Activated CD4-positive, alpha-beta T cell treated with anti-CD3 and anti-CD28 coated beads for 1 hour (primary cell): ENCODE results near the gene FKBP15.

Experiments used
- DNase-seq: peaks from one replicate; pipeline ENCODE4 v3.0.0-alpha.2; 2020

Gene FKBP15

DNA sequence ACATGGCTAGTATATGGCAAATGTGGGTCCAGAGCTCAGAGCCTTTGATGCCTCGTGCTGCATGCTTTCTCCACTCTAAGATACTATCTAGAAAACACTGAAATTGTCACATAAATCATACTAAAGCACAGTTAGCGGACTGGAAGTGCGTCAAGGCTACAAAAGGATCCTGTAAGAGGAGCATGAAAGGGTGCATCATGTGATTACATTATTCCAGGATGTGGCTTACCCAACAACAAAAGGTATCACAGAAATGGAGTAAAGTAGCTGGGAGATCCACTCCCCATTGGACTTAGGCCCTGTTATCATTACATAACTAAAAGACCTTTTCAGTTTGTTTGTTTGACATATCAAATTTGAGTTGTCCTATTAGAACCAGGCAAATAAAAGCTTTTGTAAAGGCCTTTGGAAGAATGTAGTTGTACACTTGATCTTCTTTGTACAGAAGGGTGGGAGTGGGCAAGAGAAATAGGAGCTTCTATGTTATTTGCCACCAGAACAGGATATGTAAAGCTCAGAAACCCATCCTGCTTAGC, 7.1 kb upstream of the FKBP15 start:
- DNase-seq = no peak

DNA sequence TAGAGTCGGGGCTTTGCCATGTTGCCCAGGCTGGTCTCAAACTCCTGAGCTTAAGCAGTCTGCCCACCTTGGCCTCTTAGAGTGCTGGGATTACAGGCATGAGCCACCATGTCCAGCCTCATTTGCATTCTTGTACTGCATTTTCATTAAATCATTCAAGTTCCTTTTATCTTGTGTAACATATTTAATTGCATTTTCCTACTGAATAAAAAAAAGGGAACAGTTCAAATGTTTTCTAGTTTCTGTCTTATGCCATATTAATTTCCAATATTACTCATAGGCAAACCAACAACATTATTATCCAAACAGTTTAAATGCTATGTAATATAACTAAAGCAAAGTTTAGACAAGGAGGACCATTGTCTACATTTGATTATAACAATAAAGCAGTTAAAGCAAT, 6.4 kb upstream of the FKBP15 start:
- no peak for DNase-seq

DNA sequence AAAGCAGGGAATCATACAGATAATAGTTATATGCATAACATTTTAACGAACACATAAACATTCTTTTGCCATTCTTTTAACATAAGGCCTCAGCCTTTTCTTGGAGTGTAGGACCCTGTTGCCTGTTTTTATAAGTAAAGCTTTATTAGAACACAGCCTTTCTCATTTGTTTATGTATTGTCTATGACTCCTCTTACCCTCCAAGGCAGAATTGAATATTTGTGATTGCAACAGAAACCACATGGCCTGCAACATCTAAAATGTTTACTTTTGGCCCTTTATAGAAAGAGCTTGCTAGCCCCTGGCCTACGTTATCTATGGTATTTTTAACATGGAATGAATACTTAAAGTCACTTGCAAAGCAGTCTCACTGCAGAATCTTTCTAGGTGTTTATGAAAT, 2.9 kb upstream of the FKBP15 start:
- DNase-seq = no peak

DNA sequence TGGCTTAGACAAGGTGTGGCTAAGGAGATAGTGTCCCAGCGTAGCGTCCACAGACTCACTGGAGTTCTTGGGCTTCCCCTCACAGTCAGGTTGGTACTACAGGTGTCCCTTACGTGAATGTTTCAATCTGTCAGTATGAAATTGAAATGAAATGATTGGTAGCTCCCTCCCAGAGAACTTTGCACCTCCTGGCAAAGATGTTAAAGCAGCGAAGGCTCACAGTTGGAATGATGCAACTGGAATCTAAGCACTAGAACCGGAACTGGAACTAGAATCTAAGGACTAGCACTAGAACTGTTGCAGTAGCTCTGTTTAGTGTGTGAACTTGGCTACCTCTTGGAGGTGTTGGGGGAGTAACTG, 1.4 kb upstream of the FKBP15 start:
- DNase-seq = no peak

DNA sequence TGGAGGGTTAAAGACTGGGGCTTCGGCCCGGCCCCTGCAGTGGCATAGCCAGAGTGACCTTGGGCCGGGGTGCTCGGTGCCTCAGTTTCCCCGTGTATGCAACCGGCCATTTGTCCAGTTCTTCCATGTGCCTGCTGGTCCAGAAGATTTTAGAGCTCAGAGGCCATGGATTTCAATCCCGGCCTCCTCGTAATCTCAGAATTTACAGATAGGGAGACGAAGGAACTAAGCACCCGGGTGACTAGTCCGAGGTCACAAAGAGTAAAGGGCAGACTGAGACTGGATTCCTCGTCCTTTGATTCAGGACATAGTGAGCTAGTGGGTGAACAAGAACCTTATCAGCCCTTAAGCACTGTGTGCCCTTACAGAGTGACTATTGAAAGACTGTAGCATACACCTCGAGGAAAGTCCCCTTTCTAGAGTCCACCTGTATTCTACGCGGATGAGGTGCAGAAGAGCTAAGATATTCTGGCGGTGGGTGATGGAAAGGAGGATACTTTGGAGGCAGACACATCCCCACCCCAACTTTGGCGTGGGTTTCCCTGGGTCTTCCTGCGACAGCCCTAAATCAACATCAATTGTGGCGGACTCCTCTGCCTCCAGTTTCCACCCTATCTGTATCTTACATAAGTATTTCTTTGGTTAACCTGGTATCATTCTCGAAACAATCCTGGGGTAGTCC, 864 bp upstream of the FKBP15 start:
- no peak for DNase-seq

DNA sequence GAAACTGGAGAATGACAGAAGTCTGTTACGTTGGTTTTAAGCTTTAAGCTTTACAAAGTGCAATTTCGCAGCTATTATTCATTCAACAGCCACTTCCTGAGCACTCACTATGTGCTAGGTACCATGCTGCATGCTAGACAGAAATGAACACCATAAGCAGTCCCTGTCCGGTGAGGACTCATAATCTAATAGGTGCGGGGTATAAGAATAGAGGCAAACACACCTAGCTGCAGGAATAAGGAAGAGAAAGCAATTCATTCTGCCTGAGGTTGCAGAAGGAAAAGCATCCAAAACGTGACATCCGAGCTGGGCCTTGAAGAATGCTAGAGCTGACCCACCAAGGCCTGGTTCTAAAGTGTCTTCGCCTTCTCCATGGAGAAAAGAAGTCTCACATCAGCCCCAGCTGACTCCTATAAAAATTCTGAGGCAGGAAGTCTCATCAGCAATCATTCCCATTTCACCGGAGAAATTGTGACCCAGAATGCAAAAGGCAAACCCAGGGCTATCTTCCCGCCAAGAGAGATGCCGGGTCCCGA, 542 bp downstream of the FKBP15 start:
- no peak for DNase-seq

DNA sequence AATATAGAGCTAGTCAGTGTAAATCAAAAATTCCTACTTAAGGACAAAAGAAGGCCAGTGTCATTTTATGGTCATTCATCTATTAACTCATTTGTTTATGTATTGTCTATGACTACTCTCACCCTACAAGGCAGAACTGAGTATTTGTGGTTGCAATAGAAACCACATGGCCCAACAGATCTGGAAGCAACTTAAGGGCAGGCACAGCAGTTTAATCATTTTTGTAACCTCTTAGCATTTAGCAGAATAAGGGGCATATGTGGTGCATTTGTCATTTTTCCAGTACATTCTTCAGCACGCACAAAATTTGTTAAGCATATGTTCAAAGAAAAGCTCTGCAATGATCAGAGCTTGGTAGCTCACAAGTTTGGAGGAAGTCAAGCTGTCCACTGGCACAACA, 1.1 kb downstream of the FKBP15 start:
- DNase-seq = no peak

DNA sequence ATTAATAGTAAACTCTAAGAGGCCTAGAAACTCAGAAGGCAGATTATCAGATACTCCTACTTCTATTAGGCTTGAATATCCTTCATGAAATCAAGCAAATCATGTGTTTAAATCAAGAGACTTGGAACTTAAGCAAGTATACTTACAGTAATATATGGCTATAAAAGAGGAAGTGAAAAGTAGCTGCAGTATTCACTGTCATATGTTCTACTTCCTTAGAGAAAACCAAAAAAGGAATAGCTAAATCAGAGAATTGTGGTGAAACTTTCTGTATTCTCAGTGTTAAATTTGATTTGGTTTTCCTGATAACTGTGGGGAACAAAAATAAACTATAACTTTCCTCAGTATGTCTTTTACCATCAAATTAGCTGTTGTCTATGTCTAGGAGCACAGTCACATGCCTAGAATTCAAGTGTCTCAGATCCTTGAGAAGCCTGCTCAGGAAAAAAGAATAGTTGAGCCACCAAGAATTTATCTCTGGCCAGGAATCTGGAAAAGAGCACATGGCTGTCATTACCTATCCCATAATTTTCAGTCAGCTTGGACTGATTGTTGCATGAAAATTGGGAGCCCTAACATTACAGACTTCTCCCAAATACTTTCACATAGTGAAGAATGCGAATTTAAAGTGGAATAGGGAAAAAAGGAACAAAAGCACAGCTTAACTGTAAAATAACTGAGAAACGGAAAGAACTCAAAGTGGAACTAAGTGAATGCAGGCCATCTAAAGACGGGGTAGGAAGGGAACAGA, 1.7 kb downstream of the FKBP15 start:
- DNase-seq = no peak

DNA sequence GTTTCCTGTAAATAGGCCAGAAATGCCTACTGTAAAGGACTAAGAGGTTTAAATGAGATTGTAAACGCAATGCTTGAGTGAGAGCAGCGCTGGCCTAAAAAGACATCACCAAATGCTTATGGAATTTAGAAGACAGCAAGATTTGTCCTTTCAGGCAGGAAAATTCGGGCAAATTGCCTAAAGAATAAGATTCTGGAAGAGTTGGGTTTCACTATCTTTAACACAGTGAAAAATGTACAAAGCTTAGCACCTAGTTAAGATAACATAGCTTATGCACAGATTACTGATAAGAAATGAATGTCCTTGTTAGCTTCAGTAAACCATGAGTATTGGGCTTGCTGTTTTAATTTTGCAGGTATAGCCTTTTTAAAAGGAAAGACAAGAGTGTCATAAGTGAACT, 4.7 kb downstream of the FKBP15 start:
- DNase-seq = no peak

DNA sequence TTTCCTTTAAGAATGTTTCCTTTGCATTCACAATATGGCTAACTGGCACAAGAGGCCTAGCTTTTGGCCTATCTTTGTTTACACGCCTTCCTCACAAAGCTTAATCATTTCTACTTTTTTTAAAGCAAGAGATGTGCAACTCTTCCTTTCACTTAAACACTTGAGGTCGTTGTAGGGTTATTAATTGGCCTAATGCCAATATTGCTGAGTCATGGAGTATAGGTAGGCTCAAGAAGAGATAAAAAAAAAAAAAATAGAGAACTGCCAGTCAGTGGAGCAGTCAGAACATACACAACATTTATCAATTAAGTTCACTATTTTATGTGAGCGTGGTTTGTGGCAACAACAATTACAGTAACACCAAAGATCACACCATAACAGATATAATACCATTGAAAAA, 5.9 kb downstream of the FKBP15 start:
- DNase-seq = no peak

DNA sequence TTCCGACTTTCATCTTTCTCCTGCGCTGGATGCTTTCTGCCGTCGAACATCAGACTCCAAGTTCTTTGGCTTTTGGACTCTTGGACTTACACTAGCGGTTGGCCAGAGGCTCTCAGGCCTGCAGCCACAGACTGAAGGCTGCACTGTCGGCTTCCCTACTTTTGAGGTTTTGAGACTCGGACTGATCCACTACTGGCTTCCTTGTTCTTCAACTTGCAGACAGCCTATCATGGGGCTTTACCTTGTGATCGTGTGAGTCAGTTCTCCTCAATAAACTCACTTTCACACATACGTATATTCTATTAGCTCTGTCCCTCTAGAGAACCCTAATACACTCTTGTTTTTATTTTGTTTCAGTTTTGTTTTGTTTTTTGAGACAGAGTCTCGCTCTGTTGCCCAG, 10.3 kb downstream of the FKBP15 start:
- no peak for DNase-seq

DNA sequence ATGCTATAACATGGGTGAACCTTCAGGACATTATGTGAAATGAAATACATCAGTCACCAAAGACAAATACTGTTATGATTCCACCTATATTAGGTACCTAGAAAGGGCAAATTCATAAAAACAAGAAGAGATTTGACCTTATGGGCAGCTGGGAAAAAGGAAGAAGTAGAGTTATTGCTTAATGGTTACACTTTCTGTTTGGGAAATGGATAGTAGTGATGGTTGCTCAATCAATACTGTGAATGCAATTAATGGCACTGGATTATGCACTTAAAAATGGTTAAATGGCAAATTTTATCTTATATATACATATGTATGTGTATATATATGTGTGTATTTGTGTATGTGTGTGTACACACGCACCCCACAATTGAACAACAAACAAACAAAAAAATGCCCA, 15.2 kb downstream of the FKBP15 start:
- no peak for DNase-seq

DNA sequence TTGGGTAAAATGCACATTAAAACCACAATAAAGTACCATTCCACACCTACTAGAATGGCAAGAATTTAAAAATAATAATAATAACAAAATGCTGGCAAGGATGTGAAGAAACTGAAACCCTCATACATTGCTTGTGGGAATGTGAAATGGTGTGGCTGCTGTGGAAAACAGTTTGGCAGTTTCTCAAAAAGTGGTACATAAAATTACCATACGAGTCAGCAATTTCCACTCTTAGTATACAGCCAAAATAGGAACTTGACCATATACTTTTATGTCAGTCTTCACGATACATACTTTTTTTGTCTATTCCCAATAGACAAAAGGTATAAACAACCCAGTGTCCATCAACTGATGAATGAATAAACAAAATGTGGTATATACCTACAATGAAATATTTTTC, 15.6 kb downstream of the FKBP15 start:
- no peak for DNase-seq

DNA sequence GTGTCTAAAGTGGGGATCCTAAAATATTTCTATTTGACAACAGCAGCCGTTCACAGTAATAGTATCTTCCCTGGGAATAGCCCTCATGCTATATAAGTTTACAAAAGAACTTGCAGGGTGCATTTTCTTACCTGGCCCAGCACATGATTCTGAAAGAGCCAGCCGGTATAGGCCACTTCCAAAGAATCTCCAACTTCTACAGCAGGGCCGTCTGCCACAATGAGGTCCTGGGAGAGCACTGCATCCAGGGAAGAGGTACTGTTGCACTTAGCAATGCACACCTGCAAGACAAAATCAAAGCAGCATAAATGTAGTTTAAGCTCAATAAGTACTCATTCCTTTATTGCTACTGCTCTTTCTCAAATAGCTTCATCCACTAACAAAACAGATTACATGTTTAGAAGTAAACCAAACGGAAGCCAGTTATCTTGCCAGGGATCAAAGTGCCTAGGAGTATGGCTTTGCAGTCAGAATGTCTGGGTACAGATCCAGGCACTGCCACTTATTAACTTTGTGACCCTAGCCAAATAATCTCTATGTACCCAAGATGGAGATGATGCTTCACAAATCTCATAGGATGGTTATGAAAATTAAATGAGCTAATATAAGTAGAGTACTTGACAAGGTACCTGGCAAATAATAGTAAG, 21.3 kb downstream of the FKBP15 start:
- DNase-seq = no peak

DNA sequence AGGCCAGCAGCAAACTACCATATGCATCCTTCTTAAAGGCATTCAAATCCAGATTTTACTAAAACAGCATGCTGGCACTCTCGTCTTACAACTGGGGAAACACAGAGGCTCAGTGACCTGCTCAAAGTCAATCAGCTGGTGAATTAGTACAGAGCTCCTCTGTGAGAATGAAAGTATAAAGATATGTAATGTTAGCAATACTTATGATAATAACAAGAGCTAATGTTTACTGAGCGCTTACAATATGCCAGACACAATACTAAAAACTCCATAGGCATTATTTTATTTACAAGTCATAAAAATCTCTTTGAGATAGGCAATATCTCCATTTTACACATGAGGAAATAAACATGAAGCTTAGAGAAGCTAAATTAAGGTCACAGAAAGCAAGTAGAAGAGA, 28.6 kb downstream of the FKBP15 start:
- no peak for DNase-seq

DNA sequence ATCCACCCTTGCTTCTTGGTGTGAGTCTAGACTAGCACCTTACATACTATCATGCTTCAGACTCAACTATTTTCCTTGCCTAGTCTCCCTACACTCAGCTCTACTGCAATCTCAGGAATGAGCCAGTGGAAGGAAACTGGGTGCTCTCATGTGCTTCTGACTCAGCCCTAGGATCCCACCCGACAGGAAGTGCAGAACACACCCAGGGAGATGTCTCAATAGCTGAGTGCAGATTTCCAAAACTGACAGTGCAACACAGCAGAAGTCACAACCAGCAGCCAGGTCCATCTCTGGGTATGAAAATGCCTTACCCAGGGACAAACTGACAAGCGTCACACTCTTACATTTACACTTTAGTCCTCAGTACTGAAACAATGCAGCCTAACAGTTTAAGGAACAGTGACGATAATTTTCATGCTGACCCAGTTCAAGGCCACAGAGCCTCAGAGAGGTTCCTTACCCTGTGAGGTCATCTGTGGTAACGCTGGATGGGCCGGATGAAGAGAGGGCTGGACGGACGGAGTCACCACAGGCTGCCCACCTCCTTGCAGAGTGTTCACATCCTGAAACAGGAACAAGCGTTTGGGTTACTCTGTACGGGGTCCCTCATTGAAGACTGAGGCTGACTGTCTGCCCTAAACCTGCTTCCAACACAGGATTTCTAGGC, 33.0 kb downstream of the FKBP15 start:
- DNase-seq = no peak

DNA sequence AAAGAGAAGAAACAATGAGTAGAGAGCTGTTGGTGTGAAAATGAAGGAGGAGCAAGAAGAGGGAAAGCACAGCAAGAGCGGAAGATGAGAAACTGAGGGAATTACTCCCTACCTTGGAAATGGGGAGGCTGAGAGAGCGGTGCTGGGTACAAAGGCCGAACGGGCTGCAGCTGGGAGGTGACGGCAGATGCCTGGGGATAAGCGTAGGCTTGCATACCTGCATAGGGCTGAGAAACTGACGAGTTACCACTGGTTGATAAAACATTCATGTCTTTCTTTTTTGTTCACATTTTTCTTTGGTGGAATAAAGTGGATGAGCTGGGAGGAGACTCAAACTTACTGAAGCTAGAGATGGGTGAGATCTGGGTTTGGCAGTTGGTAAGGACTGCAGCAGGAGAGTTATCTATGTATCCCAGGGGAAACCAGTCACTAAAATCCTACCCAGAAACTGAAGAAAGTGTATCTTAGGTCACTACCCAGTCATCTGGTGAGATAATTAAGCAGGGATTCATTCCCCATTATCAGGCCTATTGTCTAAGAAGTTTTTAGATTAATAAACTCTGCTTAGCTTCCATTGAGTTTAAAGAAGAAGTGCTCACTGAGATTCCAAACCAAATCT, 34.8 kb downstream of the FKBP15 start:
- no peak for DNase-seq

DNA sequence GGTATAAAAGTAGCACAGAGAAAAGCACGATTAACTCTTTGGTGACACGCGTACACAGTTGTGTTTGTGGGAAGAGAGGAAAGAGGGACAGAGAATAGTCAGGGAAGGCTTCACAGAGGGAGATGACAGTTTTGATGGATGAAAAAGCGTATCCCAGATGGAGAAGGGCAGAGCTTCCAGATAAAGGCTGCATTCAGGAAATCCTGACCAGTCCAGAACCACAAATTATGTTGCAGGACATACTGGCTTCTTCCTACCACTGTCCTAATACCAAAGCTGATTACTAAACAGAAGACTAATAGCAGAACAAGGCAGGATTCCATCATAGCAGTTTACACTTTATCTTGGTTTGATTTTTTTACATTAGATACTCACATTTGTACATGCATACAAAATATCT, 35.8 kb downstream of the FKBP15 start:
- no peak for DNase-seq

DNA sequence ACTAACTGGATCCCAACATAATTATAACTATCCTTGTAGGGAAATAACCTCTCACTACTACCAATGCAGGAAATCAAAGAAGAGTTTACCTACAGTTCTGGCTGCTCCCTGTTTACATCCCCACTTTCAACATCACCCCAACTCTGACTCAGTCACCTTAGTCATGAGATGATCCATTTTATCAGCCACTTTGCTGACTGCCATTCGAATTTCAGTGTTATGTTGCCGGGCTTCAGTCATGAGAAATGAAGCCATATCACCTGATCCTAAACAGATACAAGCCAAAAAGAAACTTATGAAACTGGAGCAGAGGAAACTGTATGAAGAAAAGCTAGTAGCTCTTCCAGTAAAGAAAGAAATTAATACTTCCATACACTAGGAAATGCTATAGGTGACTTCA, 36.5 kb downstream of the FKBP15 start:
- DNase-seq = no peak

DNA sequence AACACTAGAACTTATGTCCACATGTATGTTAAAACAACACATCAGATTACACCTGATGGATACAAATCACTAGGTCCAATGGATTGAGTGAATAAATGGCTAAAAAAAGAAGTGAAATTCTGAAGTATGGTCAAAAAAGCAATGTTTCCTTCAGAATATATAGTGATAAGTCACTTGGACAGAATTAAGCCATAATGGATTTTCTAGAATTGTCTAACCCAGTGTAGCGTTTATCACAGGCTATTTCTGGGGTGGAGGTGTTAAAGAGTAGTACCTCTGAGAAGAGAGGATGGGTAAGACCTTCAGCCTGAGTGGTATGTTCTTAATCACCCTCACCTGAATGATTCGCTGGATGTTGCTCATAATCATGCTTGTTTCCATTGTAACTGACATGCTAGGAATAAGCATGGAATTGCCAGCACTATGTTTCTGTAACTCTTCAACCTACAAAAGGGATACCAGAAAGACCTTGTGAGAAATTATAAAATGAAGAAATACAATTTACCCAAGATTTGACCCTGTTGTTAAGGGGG, 37.1 kb downstream of the FKBP15 start:
- DNase-seq = no peak

DNA sequence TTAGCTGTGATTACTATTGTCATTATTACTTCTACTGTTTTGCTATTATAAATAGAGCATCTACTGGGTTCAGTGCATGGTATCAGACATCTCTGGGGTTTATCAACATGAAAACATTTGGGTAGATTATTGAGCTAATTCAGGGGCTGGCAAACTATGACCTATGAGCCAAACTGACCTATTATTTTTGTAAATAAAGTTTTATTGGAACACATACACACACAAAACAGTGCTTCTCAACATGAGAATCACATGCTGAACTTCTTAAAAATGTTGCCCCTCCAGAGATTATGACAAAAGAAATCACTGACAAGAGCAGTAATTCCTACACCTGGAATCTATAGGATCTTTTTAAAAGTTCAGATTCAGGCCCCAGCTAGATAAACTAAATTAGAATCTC, 39.9 kb downstream of the FKBP15 start:
- no peak for DNase-seq

DNA sequence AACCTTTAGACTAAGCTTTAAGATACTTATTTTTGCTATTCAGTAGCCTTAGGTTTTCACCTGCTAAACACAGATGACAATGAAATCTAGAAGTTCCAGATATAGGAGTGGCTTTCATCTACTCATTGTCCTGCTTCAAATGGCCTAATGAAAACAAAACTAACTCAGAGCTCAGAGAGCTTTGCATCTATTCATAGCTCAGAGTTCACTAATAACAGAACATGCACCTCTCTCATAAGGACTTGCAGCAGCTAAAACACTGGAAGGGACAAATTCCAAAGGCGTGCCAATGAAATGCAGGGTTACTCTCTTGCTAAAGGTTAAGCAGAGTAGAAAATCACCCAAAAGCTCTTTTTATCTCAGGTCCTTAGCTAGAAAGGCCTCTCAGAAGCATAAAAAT, 41.2 kb downstream of the FKBP15 start:
- DNase-seq = no peak

DNA sequence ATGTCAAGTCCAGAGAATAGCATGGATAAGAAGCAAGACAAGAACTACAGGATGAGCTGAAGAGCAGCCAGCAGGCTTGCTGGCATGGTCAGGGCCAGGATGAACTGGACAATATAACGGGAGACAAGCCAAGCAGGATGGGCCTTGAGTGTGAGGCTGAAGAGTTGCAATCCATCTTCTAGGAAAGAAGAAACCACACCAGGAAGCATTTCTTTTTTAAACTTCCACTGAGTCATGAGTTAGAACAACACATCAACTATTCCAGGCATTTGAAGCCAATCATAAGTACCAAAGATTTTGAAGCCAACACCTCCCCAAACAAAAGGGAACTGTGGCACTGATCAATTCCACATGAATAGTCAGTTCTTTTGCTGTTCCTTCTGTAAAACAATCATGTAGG, 43.0 kb downstream of the FKBP15 start:
- DNase-seq = no peak
